Stimulated activated naive CD8-positive, alpha-beta T cell treated with anti-CD3 and anti-CD28 coated beads, Interleukin-15, amount 100 ng/mL, for 72 hours (primary cell): ENCODE results near the gene TEX38.

ENCODE experiments used
- ATAC-seq: fragments of 150-1000 bp; cut with Tn5 transposase; 2 replicates; pipeline ENCODE4 v1.10.0; 2021; ENCODE audit warnings: mild to moderate bottlenecking, moderate library complexity
- DNase-seq, 2 donors: peaks; one replicate each; pipeline ENCODE4 v3.0.0; 2021 to 2022
- H3K27ac Mint-ChIP-seq, 2 donors: one replicate each; pipeline ENCODE4 v1.8.0; 2022; ENCODE audit warnings: mild to moderate bottlenecking in 2 of 2, mixed read lengths in 2 of 2, moderate library complexity in 2 of 2
- H3K27me3 Mint-ChIP-seq: one replicate; pipeline ENCODE4 v1.8.0; 2022; ENCODE audit warnings: mixed read lengths
- H3K4me1 Mint-ChIP-seq: one replicate; pipeline ENCODE4 v1.8.0; 2022; ENCODE audit warnings: mild to moderate bottlenecking, mixed read lengths
- H3K4me3 Mint-ChIP-seq, 2 donors: one replicate each; pipeline ENCODE4 v1.8.0; 2022; ENCODE audit warnings: mild to moderate bottlenecking in 2 of 2, mixed read lengths in 2 of 2, moderate library complexity in 1 of 2
- H3K9me3 Mint-ChIP-seq, 2 donors: one replicate each; pipeline ENCODE4 v1.8.0; 2022; ENCODE audit warnings: mixed read lengths in 2 of 2

The TEX38 gene

GRCh38 chr1:46671554-46671953 is at the start of gene TEX38:
Gene TEX38 (plus strand): TSS chr1:46671854. CDS start chr1:46671935, 81 bp downstream.
- ATAC-seq (no peak), DNase-seq (no peak)
- Mint-ChIP-seq H3K27me3 (no peaks in the 10 kb centered on the region), H3K27ac (no peak within 1 kb of the TSS), H3K4me1 (peaks cover 41% of the 10 kb centered on the region), H3K4me3 (no peak within 1 kb of the TSS), H3K9me3 (no peaks in the 10 kb centered on the region)

- no peak overlapping the region for H3K27ac Mint-ChIP-seq
- ATAC-seq, result no peak
- peaks cover 9% of the 10 kb centered on the region for H3K4me1 Mint-ChIP-seq
These were observed 49.7 kb upstream of the TEX38 start for GRCh38 chr1:46621930-46622329.

GRCh38 chr1:46622344-46622743 is 49.3 kb upstream of the TEX38 start:
- H3K27ac Mint-ChIP-seq, result no peak overlapping the region
- peaks cover 4% of the 10 kb centered on the region for H3K4me1 Mint-ChIP-seq
- H3K27me3 Mint-ChIP-seq, result no peaks in the 10 kb centered on the region
- H3K4me3 Mint-ChIP-seq, result no peak overlapping the region
- no peak for ATAC-seq
- no peak for DNase-seq
- no peaks in the 10 kb centered on the region for H3K9me3 Mint-ChIP-seq

More at GRCh38 chr1:46621930-46622329, 49.7 kb upstream of the TEX38 start:
- H3K4me3 Mint-ChIP-seq, result no peak overlapping the region
- DNase-seq, result no peak
- H3K27me3 Mint-ChIP-seq, result no peaks in the 10 kb centered on the region
- H3K9me3 Mint-ChIP-seq, result no peaks in the 10 kb centered on the region

GRCh38 chr1:46623743-46624644 is 47.7 kb upstream of the TEX38 start:
- H3K4me3 Mint-ChIP-seq, result no peak overlapping the region
- ATAC-seq, result no peak
- DNase-seq, result no peak
- H3K27ac Mint-ChIP-seq, result no peak overlapping the region
- no peaks in the 10 kb centered on the region for H3K27me3 Mint-ChIP-seq
- no peaks in the 10 kb centered on the region for H3K9me3 Mint-ChIP-seq
- H3K4me1 Mint-ChIP-seq, result no peaks in the 10 kb centered on the region

- H3K27ac Mint-ChIP-seq, result no peak overlapping the region
- no peaks in the 10 kb centered on the region for H3K9me3 Mint-ChIP-seq
- ATAC-seq, result no peak
- no peaks in the 10 kb centered on the region for H3K4me1 Mint-ChIP-seq
- H3K27me3 Mint-ChIP-seq, result no peaks in the 10 kb centered on the region
- DNase-seq, result no peak
- no peak overlapping the region for H3K4me3 Mint-ChIP-seq
These were observed 40.9 kb upstream of the TEX38 start for GRCh38 chr1:46630719-46631118.

- H3K9me3 Mint-ChIP-seq, result no peaks in the 10 kb centered on the region
- H3K27ac Mint-ChIP-seq, result peak overlapping the region in 1 of 2 donors; percentile 22
- no peak for DNase-seq
- H3K4me3 Mint-ChIP-seq, result no peak overlapping the region
- no peak for ATAC-seq
- H3K4me1 Mint-ChIP-seq, result no peaks in the 10 kb centered on the region
- H3K27me3 Mint-ChIP-seq, result no peaks in the 10 kb centered on the region
These were observed 36.4 kb upstream of the TEX38 start for GRCh38 chr1:46635205-46635604.

GRCh38 chr1:46637444-46638083 is 34.1 kb upstream of the TEX38 start:
- no peaks in the 10 kb centered on the region for H3K4me1 Mint-ChIP-seq

GRCh38 chr1:46638921-46639320 is 32.7 kb upstream of the TEX38 start:
- DNase-seq, result no peak
- no peaks in the 10 kb centered on the region for H3K27me3 Mint-ChIP-seq

More at GRCh38 chr1:46637444-46638083, 34.1 kb upstream of the TEX38 start:
- no peak for DNase-seq
- Mint-ChIP-seq H3K9me3 (no peaks in the 10 kb centered on the region), H3K4me3 (no peak overlapping the region), H3K27me3 (no peaks in the 10 kb centered on the region), H3K27ac (no peak overlapping the region)
- ATAC-seq, result no peak

GRCh38 chr1:46639547-46639946 is 32.1 kb upstream of the TEX38 start:
- H3K27ac Mint-ChIP-seq, result peak overlapping the region in 1 of 2 donors; percentile 16
- no peak for ATAC-seq
- no peaks in the 10 kb centered on the region for H3K27me3 Mint-ChIP-seq
- no peak for DNase-seq
- no peak overlapping the region for H3K4me3 Mint-ChIP-seq
- H3K4me1 Mint-ChIP-seq, result no peaks in the 10 kb centered on the region
- no peaks in the 10 kb centered on the region for H3K9me3 Mint-ChIP-seq

More at GRCh38 chr1:46638921-46639320, 32.7 kb upstream of the TEX38 start:
- Mint-ChIP-seq H3K27ac (no peak overlapping the region), H3K9me3 (no peaks in the 10 kb centered on the region), H3K4me1 (no peaks in the 10 kb centered on the region), H3K4me3 (no peak overlapping the region)
- no peak for ATAC-seq

- H3K27ac Mint-ChIP-seq, result no peak overlapping the region
- no peaks in the 10 kb centered on the region for H3K9me3 Mint-ChIP-seq
- DNase-seq, result no peak
- no peaks in the 10 kb centered on the region for H3K27me3 Mint-ChIP-seq
- no peak for ATAC-seq
- H3K4me3 Mint-ChIP-seq, result no peak overlapping the region
- peaks cover 3% of the 10 kb centered on the region for H3K4me1 Mint-ChIP-seq
These were observed 29.5 kb upstream of the TEX38 start for GRCh38 chr1:46642115-46642680.

GRCh38 chr1:46643368-46643775 is 28.3 kb upstream of the TEX38 start:
- Mint-ChIP-seq H3K4me1 (peaks cover 6% of the 10 kb centered on the region), H3K9me3 (no peaks in the 10 kb centered on the region), H3K27me3 (no peaks in the 10 kb centered on the region), H3K4me3 (no peak overlapping the region), H3K27ac (no peak overlapping the region)
- no peak for ATAC-seq
- no peak for DNase-seq

- no peak for DNase-seq
- no peak overlapping the region for H3K27ac Mint-ChIP-seq
- H3K9me3 Mint-ChIP-seq, result no peaks in the 10 kb centered on the region
- no peaks in the 10 kb centered on the region for H3K27me3 Mint-ChIP-seq
- H3K4me3 Mint-ChIP-seq, result no peak overlapping the region
- peaks cover 6% of the 10 kb centered on the region for H3K4me1 Mint-ChIP-seq
- no peak for ATAC-seq
These were observed 25.8 kb upstream of the TEX38 start for GRCh38 chr1:46645815-46646214.

- DNase-seq (no peak), ATAC-seq (no peak)
- H3K4me1 Mint-ChIP-seq, result peaks cover 6% of the 10 kb centered on the region
- H3K4me3 Mint-ChIP-seq, result no peak overlapping the region
- H3K27ac Mint-ChIP-seq, result no peak overlapping the region
- no peaks in the 10 kb centered on the region for H3K27me3 Mint-ChIP-seq
- H3K9me3 Mint-ChIP-seq, result no peaks in the 10 kb centered on the region
These were observed 25.3 kb upstream of the TEX38 start for GRCh38 chr1:46646331-46646730.

- DNase-seq, result no peak
- Mint-ChIP-seq H3K27ac (no peak overlapping the region), H3K4me1 (peaks cover 6% of the 10 kb centered on the region), H3K9me3 (no peaks in the 10 kb centered on the region), H3K4me3 (no peak overlapping the region), H3K27me3 (no peaks in the 10 kb centered on the region)
- no peak for ATAC-seq
These were observed 24.8 kb upstream of the TEX38 start for GRCh38 chr1:46646844-46647243.

- Mint-ChIP-seq H3K4me1 (peaks cover 6% of the 10 kb centered on the region), H3K9me3 (no peaks in the 10 kb centered on the region), H3K27ac (no peak overlapping the region), H3K27me3 (no peaks in the 10 kb centered on the region), H3K4me3 (no peak overlapping the region)
- DNase-seq, result no peak
- no peak for ATAC-seq
These were observed 24.0 kb upstream of the TEX38 start for GRCh38 chr1:46647611-46648010.

GRCh38 chr1:46649764-46650163 is 21.9 kb upstream of the TEX38 start:
- Mint-ChIP-seq H3K9me3 (no peaks in the 10 kb centered on the region), H3K4me3 (no peak overlapping the region), H3K27ac (no peak overlapping the region), H3K27me3 (no peaks in the 10 kb centered on the region), H3K4me1 (peaks cover 12% of the 10 kb centered on the region)
- DNase-seq (no peak), ATAC-seq (no peak)
